HT-29 (cell line): ENCODE results near the gene RAP1GAP. TPM values are rescaled to one million over a fixed set of nuclear protein-coding genes. Genes with fewer than 3 reads are reported as not detected.
A peak's percentile ranks its signal among the peaks of the same experiment; 100 is the strongest.

ENCODE experiments used
- DNase-seq: peaks from one replicate; pipeline ENCODE4 v3.0.0-alpha.2; 2015; ENCODE audit warnings: low spot score
- total RNA-seq: library from RNA; depleted of rRNA; stranded (reverse); fragments of >200 nt; shearing (Covaris generic); gene quantifications from 2 replicates; pipeline ENCODE4 v1.2.3, GENCODE V29; 2014

The RAP1GAP gene
- total RNA-seq, 1 experiment from 2014 or later: 69.0 TPM

GRCh38 chr1:21593231-21593630 lies 75.9 kb downstream of the RAP1GAP start:
- DNase-seq: no peak

- no peak for DNase-seq
Measured at GRCh38 chr1:21592086-21592865, 76.9 kb downstream of the RAP1GAP start.

GRCh38 chr1:21590934-21591333 lies 78.2 kb downstream of the RAP1GAP start:
- DNase-seq: no peak

- no peak for DNase-seq
Measured at GRCh38 chr1:21590126-21590880, 78.9 kb downstream of the RAP1GAP start.

- DNase-seq: no peak
Measured at GRCh38 chr1:21589618-21590017, 79.5 kb downstream of the RAP1GAP start.

- DNase-seq: no peak
Measured at GRCh38 chr1:21587602-21587953, 81.6 kb downstream of the RAP1GAP start.

- peak; percentile 85 for DNase-seq
Measured at GRCh38 chr1:21586846-21587601, 82.1 kb downstream of the RAP1GAP start.

GRCh38 chr1:21586222-21586621 lies 82.9 kb downstream of the RAP1GAP start:
- DNase-seq: no peak

- DNase-seq: no peak
Measured at GRCh38 chr1:21585037-21585436, 84.1 kb downstream of the RAP1GAP start.

- no peak for DNase-seq
Measured at GRCh38 chr1:21584096-21584495, 85.1 kb downstream of the RAP1GAP start.

- DNase-seq: no peak
Measured at GRCh38 chr1:21579791-21580190, 89.4 kb downstream of the RAP1GAP start.

- DNase-seq: no peak
Measured at GRCh38 chr1:21577933-21578332, 91.2 kb downstream of the RAP1GAP start.

- DNase-seq: no peak
Measured at GRCh38 chr1:21577324-21577723, 91.8 kb downstream of the RAP1GAP start.

GRCh38 chr1:21576798-21577187 lies 92.4 kb downstream of the RAP1GAP start:
- no peak for DNase-seq

GRCh38 chr1:21576031-21576797 lies 92.9 kb downstream of the RAP1GAP start:
- no peak for DNase-seq

- DNase-seq: no peak
Measured at GRCh38 chr1:21575351-21575942, 93.7 kb downstream of the RAP1GAP start.

GRCh38 chr1:21574466-21575151 lies 94.5 kb downstream of the RAP1GAP start:
- DNase-seq: no peak

- DNase-seq: peak; percentile 83
Measured at GRCh38 chr1:21573971-21574465, 95.1 kb downstream of the RAP1GAP start.

- no peak for DNase-seq
Measured at GRCh38 chr1:21573475-21573874, 95.7 kb downstream of the RAP1GAP start.

GRCh38 chr1:21572735-21573277 lies 96.4 kb downstream of the RAP1GAP start:
- DNase-seq: no peak
